ENCODE results near the gene MOB1A. TPM values are rescaled to one million over a fixed set of nuclear protein-coding genes. Genes with fewer than 3 reads are reported as not detected.
"Not testable (repeated sequence)": the region's sequence is repeated elsewhere in the genome, so short reads cannot be mapped to it uniquely, and the experiment has no call there.

MOB1A gene
- total and polyA plus RNA-seq, 2 donors = 50.1 to 164 TPM

DNA sequence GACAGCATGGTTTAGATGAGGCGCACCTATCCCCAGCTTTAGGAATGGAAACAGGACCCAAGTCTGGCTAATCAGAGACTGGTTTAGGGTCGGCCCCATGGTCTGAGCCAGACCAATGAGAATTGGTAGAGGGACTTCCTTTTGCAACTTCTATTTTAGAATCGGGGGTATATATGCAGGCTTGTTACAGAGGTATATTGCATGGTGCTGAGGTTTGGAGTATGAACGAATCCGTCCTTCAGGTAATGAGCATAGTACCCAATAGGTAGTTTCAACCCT is 29.5 kb downstream of the MOB1A start:
- DNase-seq (ENCODE audit: extremely low spot score) = no peak
- WGBS = 85% methylated on average over 5 of the region's 5 CpGs
- Histone ChIP-seq H3K4me1 (ENCODE audit: insufficient read depth) (no peaks in the 10 kb centered on the region), H3K4me3 (ENCODE audit: low read depth, low read length) (no peak overlapping the region), H3K27ac (ENCODE audit: low read depth) (no peak overlapping the region), H3K36me3 (ENCODE audit: insufficient read depth) (no peaks in the 10 kb centered on the region)

DNA sequence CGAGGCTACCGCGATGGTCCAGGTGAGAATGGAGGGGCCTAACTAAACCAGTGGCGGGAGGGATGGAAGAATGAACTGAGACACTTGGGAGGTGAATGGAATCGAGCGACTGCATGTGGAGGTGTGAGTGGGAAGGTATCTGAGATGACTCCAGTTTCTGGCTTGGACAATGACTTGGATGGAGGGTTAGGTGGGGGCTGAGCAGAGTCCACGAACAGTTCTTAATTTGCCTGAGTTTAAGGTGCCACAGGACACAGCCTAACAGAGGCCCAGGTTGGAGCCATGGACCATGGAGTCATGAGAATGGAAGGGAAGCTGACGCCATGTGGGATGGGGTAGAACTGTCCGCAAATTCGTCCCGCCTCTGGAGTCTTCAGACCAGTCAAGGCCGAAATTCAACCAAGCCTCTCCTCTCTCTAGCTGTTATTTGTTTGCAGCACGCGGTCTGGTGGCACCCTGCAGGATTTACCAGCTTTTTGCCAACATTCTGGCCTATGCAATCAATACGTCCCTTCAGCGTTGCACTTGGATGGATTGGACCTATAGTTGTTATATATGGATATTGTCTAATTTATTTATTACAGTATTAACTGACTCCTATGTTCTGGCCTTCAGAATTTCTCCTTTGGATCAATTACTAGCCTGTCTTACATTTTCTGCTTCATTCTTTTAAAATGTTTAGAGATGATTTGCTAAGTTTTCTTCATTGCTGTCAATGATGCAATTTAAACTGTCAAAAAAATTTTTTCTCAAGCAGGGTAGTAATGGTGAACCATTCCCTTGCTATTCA is 30.0 kb downstream of the MOB1A start:
- no peak for DNase-seq (ENCODE audit: extremely low spot score)

DNA sequence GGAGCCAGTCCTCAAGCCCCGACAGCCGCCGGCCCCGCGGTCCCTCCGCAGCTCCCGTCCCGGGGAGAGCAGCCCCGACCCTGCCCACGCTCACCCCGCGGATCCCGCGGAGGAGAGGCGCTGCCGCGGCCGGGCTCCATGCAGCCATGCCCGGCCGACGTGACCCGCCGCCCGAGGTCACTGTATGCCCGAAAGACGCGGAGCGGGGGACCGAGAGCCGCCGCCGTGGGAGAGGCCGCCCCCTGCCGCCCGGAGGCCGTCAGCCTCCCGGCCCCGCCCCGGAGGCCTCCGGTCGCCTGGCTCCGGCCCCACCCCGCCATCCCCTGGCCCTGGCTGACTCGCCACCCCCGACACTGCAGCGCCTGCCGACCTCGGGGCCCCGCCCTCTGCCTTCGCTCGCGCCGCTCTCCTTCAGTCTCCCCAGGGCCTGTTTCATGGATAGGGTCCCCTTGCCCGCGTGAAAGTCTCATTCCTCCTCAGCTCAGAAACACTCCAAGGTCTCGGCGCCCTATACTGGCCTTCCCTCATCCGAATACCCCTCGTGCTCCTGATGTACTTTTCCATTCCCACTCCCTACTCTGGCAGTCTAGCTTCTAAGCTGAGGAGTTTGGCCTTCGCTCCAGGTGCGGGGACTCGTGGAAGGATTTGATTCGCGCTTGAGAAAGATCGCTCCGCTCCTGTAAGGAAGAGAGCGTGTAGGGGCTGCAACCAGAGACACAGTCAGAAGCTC is 30.8 kb downstream of the MOB1A start, which contains the start of gene BOLA3:
BOLA3 (minus strand) TSS at position 186 of the 730 bp plus-strand sequence; CDS start at position 148, 38 bp downstream.
- Histone ChIP-seq H3K36me3 (ENCODE audit: insufficient read depth) (no peaks in the 10 kb centered on the region), H3K4me3 (ENCODE audit: low read depth, low read length) (peak within 1 kb of the TSS; percentile 88), H3K4me1 (ENCODE audit: insufficient read depth) (no peaks in the 10 kb centered on the region), H3K27ac (ENCODE audit: low read depth) (no peak within 1 kb of the TSS)
- WGBS = 1% methylated on average over 67 of the region's 67 CpGs
- peak; percentile 15 for DNase-seq (ENCODE audit: extremely low spot score)

More for the DNA sequence above, 30.0 kb downstream of the MOB1A start:
- 47% methylated on average over 16 of the region's 16 CpGs for WGBS
- Histone ChIP-seq H3K4me1 (ENCODE audit: insufficient read depth) (no peaks in the 10 kb centered on the region), H3K36me3 (ENCODE audit: insufficient read depth) (no peaks in the 10 kb centered on the region), H3K27ac (ENCODE audit: low read depth) (no peak overlapping the region), H3K4me3 (ENCODE audit: low read depth, low read length) (peak overlapping the region; percentile 88)

DNA sequence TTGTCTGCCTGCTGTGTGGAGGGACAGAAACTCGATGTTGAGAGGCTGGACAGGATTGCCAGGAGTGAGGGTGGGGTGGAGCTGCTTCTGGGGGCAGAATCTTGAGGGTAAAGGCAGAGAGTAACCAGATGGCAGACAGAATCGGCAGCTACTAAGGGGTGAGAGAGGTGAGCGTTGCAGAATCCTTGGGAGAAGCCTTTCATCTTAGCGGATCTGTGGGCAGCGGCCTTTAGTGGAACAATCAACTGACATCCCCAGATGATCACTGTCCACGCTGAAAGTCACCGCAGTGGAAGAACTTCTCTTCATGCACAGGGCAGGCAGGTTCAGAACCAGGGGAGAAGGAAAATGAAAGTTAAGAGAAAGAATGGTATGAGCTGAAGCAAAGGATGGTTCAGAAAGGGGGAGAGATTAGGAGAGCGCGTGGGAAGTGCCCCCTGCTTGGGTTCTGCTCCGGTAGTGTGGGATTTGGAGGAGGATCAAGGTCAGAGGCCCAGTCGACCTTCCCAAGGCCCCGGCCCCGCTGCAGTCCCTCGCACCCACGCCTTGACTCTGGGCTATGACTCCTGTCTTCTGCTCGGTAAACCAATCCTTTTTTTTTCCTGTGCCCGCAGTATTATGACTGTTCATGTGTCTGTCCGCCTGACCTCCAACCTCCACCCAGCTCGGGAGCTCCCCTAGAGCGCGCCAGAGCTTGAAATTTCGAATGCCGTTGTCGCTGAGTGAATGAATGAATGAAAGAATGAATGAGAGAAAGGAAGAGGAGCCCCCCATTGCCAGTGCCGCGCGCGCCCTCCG is 31.6 kb downstream of the MOB1A start:
- Histone ChIP-seq H3K36me3 (ENCODE audit: insufficient read depth) (no peaks in the 10 kb centered on the region), H3K4me3 (ENCODE audit: low read depth, low read length) (peak overlapping the region; percentile 88), H3K27ac (ENCODE audit: low read depth) (no peak overlapping the region), H3K4me1 (ENCODE audit: insufficient read depth) (no peaks in the 10 kb centered on the region)
- no peak for DNase-seq (ENCODE audit: extremely low spot score)
- WGBS = 4% methylated on average over 29 of the region's 29 CpGs

DNA sequence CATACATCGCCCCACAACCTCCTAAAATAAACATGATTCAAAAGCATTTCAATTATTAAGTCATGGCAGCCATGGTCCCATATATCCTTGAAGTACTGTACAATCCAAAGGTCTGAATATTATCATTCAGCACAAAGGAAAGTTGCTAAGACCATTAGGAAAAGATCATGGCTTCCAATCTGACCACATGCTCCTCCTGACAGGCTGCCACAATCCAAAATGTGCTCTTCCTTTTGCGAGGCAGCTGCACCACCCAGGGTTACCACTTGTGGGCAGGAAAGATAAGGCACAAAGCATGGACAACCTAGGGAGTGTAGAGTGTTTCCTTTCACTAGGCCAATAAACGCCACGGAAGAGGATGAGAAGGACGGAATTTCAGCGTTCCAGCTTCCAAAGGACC is 36.3 kb downstream of the MOB1A start:
- H3K36me3 ChIP-seq (ENCODE audit: insufficient read depth) = no peaks in the 10 kb centered on the region
- no peaks in the 10 kb centered on the region for H3K4me1 ChIP-seq (ENCODE audit: insufficient read depth)
- WGBS = 72% methylated on average over 6 of the region's 6 CpGs
- DNase-seq (ENCODE audit: extremely low spot score) = no peak
- no peak overlapping the region for H3K4me3 ChIP-seq (ENCODE audit: low read depth, low read length)
- H3K27ac ChIP-seq (ENCODE audit: low read depth) = no peak overlapping the region

DNA sequence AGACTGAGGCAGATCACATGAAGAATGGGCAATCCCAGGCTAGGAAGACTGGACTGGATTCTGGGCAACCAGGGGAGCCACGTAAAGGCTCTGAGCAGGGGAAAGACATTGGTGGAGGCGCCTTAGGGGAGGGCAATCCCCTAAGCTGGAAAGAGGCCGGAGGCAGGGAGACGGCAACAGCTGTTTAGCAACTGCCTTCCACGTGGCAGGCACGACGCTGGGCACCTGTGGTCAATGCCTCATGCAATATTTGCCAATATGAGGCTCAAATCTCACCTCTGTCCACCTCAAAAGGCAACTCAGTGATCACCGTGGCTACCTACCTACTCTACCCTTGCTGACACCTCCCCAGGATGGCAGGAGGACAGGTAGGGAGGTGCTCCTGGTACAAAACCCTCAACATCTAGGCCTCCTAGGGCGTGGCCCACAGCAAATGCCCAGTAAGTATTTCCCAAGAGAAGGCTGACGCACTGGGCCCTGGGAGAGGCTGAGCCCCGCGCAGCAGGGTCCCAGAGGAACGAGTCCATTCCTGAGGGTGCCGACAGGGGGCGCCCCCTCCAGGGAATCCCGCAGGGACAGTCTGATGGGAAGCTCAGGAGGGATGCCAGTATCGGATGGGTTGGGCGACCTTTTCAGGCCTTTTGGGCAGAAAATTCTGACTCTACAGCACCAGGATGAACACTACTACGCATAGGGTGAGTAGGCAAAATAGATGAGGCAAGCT is 39.9 kb downstream of the MOB1A start:
- no peaks in the 10 kb centered on the region for H3K4me1 ChIP-seq (ENCODE audit: insufficient read depth)
- no peak for DNase-seq (ENCODE audit: extremely low spot score)
- no peaks in the 10 kb centered on the region for H3K36me3 ChIP-seq (ENCODE audit: insufficient read depth)
- H3K27ac ChIP-seq (ENCODE audit: low read depth) = no peak overlapping the region
- H3K4me3 ChIP-seq (ENCODE audit: low read depth, low read length) = no peak overlapping the region
- 86% methylated on average over 19 of the region's 19 CpGs for WGBS

DNA sequence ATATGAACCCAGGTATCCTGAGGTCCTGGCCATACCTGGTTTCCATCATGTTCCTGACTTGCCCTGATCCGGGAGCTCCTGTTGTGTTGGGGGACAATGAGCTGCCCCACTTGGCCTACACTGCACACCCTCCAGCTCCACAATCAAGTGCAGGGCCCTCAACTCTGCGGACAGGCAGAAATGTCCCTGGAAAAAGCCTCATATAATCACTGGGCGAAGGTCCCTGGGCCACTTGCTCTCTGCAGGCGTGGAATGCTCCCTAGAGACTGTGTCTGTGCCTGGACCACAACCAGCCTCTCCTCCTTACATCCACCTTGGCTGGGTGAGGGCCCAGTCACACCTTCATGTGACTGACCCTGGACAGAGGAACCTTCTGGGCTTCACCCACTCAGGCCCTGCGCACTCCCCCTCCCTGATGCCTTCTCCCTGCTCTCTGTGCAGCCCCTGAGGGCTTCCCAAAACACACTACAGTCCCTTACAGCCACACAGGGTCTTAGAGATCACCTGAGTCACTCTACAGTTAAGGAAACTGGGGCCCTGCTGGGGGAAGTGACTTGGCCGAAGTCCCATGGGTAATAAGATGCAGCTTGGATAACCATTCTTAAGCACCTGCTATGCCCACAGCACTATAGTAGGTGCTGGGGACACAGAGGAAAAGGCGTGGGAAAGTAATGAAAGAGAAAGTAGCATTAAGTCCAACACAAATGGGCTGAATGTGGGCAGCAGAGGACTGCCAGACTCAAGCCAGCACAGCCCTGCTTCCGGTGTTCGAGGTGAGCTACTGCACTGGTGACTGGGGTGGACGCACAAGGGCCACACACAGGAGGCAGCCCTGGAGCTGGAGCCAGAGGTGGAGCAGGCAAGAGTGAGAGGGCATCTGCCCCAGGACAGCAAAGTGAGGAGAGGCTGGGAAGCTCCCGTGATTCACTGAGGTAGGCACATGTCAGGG is 40.8 kb downstream of the MOB1A start:
- H3K36me3 ChIP-seq (ENCODE audit: insufficient read depth) = no peaks in the 10 kb centered on the region
- H3K27ac ChIP-seq (ENCODE audit: low read depth) = no peak overlapping the region
- WGBS = 95% methylated on average over 11 of the region's 11 CpGs
- H3K4me1 ChIP-seq (ENCODE audit: insufficient read depth) = no peaks in the 10 kb centered on the region
- no peak overlapping the region for H3K4me3 ChIP-seq (ENCODE audit: low read depth, low read length)
- DNase-seq (ENCODE audit: extremely low spot score) = no peak

DNA sequence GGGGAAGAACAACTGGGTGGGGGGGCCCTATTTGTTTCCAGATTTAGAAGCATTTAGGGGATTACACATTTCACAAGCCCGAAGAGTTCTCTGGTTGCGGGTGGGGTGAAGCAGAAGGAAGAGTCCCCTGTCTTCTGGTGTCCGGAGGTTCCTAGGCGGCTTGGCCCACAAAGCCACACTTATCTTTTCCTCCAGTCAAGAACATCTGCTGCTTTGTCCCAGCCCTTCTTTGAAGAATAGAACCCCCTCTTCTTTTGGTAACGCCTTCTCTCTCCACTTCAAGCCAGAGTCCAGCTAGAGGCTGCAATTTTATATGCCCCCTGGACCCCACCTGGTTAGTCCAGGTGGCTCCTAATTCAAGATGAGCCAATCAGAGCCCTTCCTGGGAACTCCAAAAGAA is 46.8 kb downstream of the MOB1A start:
- no peak overlapping the region for H3K27ac ChIP-seq (ENCODE audit: low read depth)
- H3K36me3 ChIP-seq (ENCODE audit: insufficient read depth) = no peaks in the 10 kb centered on the region
- H3K4me1 ChIP-seq (ENCODE audit: insufficient read depth) = no peaks in the 10 kb centered on the region
- DNase-seq (ENCODE audit: extremely low spot score) = no peak
- WGBS = 90% methylated on average over 5 of the region's 5 CpGs
- no peak overlapping the region for H3K4me3 ChIP-seq (ENCODE audit: low read depth, low read length)

DNA sequence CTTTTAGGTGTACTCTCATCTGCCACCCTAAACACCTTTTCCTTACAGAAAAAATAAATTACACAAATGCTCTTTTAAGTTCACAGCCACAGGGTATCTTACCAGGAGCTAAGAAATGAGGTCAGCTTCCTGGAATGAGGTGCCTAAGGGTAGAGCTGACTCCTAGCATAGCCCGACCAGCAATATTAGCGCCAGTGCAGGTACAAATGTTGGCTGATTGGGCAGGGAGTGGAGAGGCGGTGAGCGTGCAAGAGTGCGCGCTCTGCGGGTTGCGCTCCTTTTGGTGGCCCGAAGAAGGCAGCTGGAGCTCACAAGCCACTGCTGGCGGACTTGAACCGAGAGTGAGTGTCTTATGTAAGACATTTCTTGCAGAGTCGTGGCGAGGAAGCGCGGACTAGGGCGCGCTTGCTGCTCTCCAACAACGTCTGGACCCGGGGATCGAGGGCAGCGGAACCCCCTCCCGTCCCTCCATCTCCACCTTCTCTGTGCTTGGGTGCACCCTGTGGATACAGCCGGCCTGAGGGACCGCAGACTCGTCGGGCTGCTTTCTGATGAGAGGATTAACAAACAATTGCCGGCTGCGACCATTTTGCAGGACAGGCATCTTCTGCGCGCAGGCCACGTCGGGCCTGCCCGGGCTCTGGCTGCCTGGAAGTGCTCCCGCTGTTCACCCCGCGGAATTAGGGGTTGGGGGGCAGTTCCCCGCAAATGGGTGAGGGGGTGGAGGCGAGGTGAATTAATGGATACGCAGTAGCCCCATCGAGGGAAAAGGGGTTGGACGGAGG is 48.3 kb downstream of the MOB1A start:
- DNase-seq (ENCODE audit: extremely low spot score) = no peak
- H3K4me1 ChIP-seq (ENCODE audit: insufficient read depth) = no peaks in the 10 kb centered on the region
- no peak overlapping the region for H3K27ac ChIP-seq (ENCODE audit: low read depth)
- H3K36me3 ChIP-seq (ENCODE audit: insufficient read depth) = no peaks in the 10 kb centered on the region
- WGBS = 49% methylated on average over 41 of the region's 41 CpGs
- H3K4me3 ChIP-seq (ENCODE audit: low read depth, low read length) = no peak overlapping the region

DNA sequence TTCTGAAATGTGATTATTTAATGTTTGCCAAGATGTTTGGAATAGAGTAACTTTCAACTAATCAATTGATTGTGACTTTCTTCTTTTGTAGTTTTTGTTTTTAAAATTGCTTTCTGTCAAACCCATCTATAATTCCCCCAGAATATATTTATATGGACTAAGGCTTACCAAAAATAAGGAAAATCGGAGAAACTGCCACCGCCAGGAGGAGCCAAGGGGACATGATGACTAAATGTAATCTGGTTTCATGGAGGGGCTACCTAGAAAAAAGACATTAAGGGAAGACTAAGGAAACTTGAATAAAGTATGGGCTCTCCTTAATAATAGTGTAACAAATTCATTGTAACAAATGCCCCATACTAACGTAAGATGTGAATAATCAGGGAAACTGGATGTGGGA is 50.5 kb downstream of the MOB1A start:
- 77% methylated on average over 3 of the region's 3 CpGs for WGBS
- DNase-seq (ENCODE audit: extremely low spot score) = no peak
- Histone ChIP-seq H3K27ac (ENCODE audit: low read depth) (no peak overlapping the region), H3K4me1 (ENCODE audit: insufficient read depth) (no peaks in the 10 kb centered on the region), H3K4me3 (ENCODE audit: low read depth, low read length) (no peak overlapping the region), H3K36me3 (ENCODE audit: insufficient read depth) (no peaks in the 10 kb centered on the region)

DNA sequence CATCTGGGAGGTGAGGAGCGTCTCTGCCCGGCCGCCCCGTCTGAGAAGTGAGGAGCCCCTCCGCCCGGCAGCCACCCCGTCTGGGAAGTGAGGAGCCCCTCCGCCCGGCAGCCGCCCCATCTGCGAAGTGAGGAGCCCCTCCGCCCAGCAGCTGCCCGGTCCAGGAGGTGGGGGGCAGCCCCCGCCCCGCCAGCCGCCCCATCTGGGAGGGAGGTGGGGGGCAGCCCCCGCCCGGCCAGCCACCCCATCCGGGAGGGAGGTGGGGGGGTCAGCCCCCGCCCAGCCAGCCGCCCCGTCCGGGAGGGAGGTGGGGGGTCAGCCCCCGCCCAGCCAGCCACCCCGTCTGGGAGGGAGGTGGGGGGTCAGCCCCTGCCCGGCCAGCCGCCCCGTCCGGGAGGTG is 54.7 kb downstream of the MOB1A start:
- not testable (repeated sequence) for H3K4me3 ChIP-seq (ENCODE audit: low read depth, low read length); DNase-seq (ENCODE audit: extremely low spot score); H3K36me3 ChIP-seq (ENCODE audit: insufficient read depth); H3K4me1 ChIP-seq (ENCODE audit: insufficient read depth); H3K27ac ChIP-seq (ENCODE audit: low read depth)
- 95% methylated on average over 29 of the region's 29 CpGs for WGBS

DNA sequence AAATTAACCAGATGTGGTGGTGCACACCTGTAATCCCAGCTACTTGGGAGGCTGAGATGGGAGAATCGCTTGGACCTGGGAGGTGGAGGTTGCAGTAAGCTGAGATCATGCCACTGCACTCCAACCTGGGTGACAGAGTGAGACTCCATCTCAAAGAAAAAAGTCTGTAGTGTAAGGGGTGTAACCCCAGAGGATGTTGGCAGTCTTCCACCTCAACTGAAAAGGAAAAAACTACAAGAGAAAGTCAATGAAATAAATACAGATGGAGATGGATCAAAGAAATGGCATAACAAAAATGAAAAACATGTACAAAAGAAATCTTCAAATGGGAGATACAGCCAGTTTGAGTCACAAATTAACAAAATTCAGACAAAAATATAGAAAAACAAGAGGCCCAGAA is 56.8 kb downstream of the MOB1A start:
- not testable (repeated sequence) for H3K27ac ChIP-seq (ENCODE audit: low read depth); DNase-seq (ENCODE audit: extremely low spot score); H3K36me3 ChIP-seq (ENCODE audit: insufficient read depth); H3K4me1 ChIP-seq (ENCODE audit: insufficient read depth); H3K4me3 ChIP-seq (ENCODE audit: low read depth, low read length)
- 96% methylated on average over 1 of the region's 1 CpG for WGBS
